Measurements from ENCODE around the gene YJU2. TPM values are rescaled to one million over a fixed set of nuclear protein-coding genes. Genes with fewer than 3 reads are reported as not detected.

Gene YJU2
- total RNA-seq, 1 donor from 2014 or later = 19.9 TPM

DNA sequence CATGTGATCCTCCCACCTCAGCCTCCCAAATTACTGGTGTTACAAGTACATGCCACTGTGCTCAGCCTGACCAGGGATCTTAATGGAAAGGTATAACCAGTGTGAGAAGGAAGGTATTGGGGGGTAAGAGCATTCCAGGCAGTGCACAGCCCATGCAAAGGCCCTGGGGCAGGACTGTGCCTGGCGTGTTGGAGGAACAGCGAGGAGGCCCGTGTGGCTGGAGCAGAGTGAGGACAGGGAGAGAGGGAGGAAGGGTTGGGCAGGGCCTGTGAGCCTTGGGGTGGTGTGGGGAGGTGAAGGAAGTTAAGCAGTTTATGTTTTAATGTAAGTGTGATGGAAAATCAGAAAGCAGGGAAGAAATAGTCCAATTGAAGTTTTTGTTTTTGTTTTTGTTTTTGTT lies 53.7 kb downstream of the YJU2 start:
- intact Hi-C loops (cut with DNase I) = no loop called here
- H3K27ac ChIP-seq = no peak overlapping the region
- no peaks in the 10 kb centered on the region for H3K36me3 ChIP-seq
- DNase-seq (ENCODE audit: extremely low spot score in 2 of 2) = no peak
- H3K27me3 ChIP-seq = no peaks in the 10 kb centered on the region
- no peak overlapping the region for H3K4me3 ChIP-seq
- no peaks in the 10 kb centered on the region for H3K9me3 ChIP-seq
- H3K4me1 ChIP-seq = no peaks in the 10 kb centered on the region
- TF ChIP-seq POLR2A (IDR thresholded peaks at IDR 0.05) (no peak), POLR2AphosphoS5 (IDR thresholded peaks at IDR 0.05; ENCODE audit: insufficient read depth in 1 of 2, low read depth in 1 of 2) (no peak)
- TF ChIP-seq, protein P1, sequence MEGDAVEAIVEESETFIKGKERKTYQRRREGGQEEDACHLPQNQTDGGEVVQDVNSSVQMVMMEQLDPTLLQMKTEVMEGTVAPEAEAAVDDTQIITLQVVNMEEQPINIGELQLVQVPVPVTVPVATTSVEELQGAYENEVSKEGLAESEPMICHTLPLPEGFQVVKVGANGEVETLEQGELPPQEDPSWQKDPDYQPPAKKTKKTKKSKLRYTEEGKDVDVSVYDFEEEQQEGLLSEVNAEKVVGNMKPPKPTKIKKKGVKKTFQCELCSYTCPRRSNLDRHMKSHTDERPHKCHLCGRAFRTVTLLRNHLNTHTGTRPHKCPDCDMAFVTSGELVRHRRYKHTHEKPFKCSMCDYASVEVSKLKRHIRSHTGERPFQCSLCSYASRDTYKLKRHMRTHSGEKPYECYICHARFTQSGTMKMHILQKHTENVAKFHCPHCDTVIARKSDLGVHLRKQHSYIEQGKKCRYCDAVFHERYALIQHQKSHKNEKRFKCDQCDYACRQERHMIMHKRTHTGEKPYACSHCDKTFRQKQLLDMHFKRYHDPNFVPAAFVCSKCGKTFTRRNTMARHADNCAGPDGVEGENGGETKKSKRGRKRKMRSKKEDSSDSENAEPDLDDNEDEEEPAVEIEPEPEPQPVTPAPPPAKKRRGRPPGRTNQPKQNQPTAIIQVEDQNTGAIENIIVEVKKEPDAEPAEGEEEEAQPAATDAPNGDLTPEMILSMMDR (IDR thresholded peaks at IDR 0.05) = no peak

DNA sequence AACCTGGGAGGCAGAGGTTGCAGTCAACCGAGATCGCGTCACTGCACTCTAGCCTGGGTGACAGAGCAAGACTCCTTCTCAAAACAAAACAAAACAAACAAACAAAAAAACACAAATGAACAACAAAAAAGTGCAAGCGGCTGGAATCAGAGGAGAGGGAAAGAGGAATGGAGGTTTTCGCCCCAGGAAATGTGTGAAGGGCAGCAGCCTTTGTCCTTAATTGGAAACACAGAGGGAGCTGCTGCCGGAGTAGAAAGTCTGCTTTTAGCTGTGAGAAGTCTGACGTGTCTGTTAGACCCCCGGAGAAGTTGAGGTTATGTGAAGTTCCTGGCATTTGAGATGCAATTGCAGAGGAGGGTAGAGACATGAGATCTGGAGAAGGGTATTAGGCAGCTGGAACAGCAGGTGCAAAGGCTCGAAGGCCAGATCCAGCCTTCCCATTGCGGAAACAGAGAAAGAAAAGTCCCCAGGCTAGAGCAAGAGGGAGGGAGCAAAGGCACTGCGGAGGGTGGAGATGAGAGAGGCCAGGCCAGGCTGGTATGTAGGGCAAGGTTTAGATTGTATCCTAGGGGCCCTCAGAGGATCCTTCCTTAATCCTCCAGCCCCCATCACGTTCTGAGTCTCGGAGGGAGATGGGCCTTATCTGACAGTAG lies 54.8 kb downstream of the YJU2 start:
- no peak for DNase-seq (ENCODE audit: extremely low spot score in 2 of 2)
- Histone ChIP-seq H3K4me3 (no peak overlapping the region), H3K27me3 (no peaks in the 10 kb centered on the region), H3K9me3 (no peaks in the 10 kb centered on the region), H3K4me1 (no peaks in the 10 kb centered on the region), H3K27ac (no peak overlapping the region), H3K36me3 (no peaks in the 10 kb centered on the region)
- TF ChIP-seq POLR2A (IDR thresholded peaks at IDR 0.05) (no peak), POLR2AphosphoS5 (IDR thresholded peaks at IDR 0.05; ENCODE audit: insufficient read depth in 1 of 2, low read depth in 1 of 2) (no peak)
- intact Hi-C loops (cut with DNase I) = no loop called here

DNA sequence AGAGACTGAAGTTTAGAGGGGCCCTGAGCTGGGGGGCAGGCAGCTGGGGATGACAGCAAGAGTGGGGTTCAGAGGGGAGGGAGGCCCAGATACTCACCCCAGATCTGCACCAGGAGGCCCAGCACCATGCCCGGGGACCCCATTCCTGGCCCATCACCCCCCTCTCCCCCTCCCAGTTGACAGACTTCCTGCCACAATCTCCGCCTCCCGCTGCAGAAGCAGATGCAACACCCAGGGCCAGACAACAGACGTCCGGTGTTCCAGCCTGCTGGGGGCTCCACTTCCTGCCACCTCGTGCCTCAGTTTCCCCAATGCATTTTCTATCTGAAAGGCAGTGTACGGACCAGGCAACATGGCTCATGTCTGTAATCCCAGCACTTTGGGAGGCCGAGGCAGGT lies 55.4 kb downstream of the YJU2 start, which contains the start of gene TMIGD2:
TSS of gene TMIGD2 (minus strand) at position 147 of the 398 bp plus-strand sequence. CDS start at position 143, 4 bp downstream.
- DNase-seq (ENCODE audit: extremely low spot score in 2 of 2) = no peak
- Histone ChIP-seq H3K4me1 (no peaks in the 10 kb centered on the region), H3K9me3 (no peaks in the 10 kb centered on the region), H3K27me3 (no peaks in the 10 kb centered on the region), H3K4me3 (no peak within 1 kb of the TSS), H3K36me3 (no peaks in the 10 kb centered on the region), H3K27ac (no peak within 1 kb of the TSS)
- intact Hi-C loops (cut with DNase I) = no loop called here
- TF ChIP-seq, protein P1 (IDR thresholded peaks at IDR 0.05) = no peak
- no peak for TF ChIP-seq POLR2A (IDR thresholded peaks at IDR 0.05)
- no peak for TF ChIP-seq POLR2AphosphoS5 (IDR thresholded peaks at IDR 0.05; ENCODE audit: insufficient read depth in 1 of 2, low read depth in 1 of 2)

DNA sequence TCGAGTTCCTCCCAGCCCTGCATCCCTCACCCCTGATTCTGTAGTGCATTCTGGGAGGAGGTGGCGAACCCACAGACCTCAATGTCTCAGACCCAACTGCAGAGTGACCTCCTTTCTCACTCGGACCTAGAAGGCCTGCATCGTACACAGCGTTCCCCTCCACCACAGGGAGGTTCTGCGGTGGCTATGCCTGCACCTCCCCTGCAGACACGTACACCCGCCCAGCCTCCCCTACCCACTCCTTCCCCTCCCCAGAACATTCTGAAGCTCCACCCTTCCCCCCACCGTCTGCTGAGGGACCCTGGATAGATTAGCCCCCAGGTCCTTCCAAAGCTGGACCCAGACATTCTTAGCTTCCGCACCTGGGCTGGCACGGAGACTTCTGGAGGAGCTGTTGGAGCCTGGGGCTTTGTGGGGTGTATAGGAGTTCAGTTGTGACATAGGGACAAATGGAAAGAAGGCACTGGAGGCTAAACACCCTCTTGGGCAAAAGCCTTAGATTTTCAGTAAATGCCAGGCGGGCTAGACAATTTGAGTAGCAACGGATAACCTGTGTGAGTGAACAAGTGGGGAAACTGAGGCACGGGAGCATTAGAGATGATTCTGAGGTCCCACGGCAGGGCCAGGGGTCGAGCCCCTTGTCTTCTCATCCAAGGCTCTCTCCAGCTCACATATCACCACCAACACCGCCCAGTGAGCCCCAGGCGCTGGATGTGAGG lies 57.1 kb downstream of the YJU2 start:
- Histone ChIP-seq H3K9me3 (no peaks in the 10 kb centered on the region), H3K27me3 (no peaks in the 10 kb centered on the region), H3K36me3 (no peaks in the 10 kb centered on the region), H3K4me3 (peak overlapping the region; percentile 26 to 45), H3K4me1 (no peaks in the 10 kb centered on the region), H3K27ac (no peak overlapping the region)
- intact Hi-C loops (cut with DNase I) = no loop called here
- TF ChIP-seq, protein P1 (IDR thresholded peaks at IDR 0.05) = no peak
- TF ChIP-seq POLR2AphosphoS5 (IDR thresholded peaks at IDR 0.05; ENCODE audit: insufficient read depth in 1 of 2, low read depth in 1 of 2) = no peak
- no peak for TF ChIP-seq POLR2A (IDR thresholded peaks at IDR 0.05)
- DNase-seq (ENCODE audit: extremely low spot score in 2 of 2) = no peak

DNA sequence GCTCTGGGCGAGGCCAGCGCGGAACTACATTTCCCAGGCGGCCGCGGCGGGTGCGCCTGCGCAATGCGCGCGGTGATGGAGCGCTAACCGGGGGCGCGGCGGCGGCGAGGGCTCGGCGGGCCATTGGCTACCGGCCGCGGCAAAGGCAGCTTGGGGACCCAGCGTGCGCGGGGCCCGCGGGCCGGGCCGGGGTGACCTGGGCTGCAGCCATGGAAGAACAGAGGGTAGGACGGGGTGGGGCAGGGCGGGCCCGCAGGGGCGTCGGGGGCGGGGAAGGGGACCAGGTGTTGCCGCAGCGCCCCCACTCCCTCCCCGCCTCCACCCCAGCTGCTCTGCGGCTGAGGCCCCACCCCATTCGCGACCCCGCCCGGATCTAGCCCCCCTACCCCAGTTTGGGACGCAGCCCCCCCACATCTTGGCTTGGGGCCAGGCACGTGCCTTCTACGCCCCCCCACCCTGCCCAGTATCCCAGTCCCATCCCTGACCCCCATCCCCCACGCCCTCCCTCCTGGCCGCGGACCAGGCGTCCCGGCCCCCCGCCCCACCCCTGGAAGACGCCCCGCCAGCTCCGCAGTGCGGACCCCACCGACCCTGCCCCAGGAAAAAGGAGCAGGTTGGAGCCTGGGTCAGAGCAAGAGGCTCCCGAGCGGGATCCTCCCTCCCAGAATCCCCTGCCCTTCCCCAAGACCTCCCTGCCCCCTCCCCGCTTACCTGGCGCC lies 57.8 kb downstream of the YJU2 start, which contains the start of gene FSD1:
TSS of gene FSD1 (plus strand) at position 61 of the 719 bp plus-strand sequence. CDS start at position 210, 149 bp downstream.
- TF ChIP-seq POLR2AphosphoS5 (IDR thresholded peaks at IDR 0.05; ENCODE audit: insufficient read depth in 1 of 2, low read depth in 1 of 2) = no peak
- TF ChIP-seq, protein P1 (IDR thresholded peaks at IDR 0.05) = no peak
- no peak for TF ChIP-seq POLR2A (IDR thresholded peaks at IDR 0.05)
- H3K4me1 ChIP-seq = no peaks in the 10 kb centered on the region
- peak within 1 kb of the TSS; percentile 26 to 45 for H3K4me3 ChIP-seq
- H3K36me3 ChIP-seq = no peaks in the 10 kb centered on the region
- H3K27me3 ChIP-seq = no peaks in the 10 kb centered on the region
- H3K27ac ChIP-seq = no peak within 1 kb of the TSS
- DNase-seq (ENCODE audit: extremely low spot score in 2 of 2) = no peak
- no peaks in the 10 kb centered on the region for H3K9me3 ChIP-seq
- intact Hi-C loops (cut with DNase I) = no loop called here

Data from vagina (tissue), 2 donors.